A549 (cell line): ENCODE data around the gene PTX4.

Experiments used
- CTCF ChIP-seq: fragments of >200 bp; sonication (Bioruptor Twin); formaldehyde crosslinking; IDR thresholded peaks from 3 replicates; pipeline ENCODE4 v1.5.1; 2016
- RNF2 ChIP-seq: fragments of 200-600 bp; sonication (generic); IDR thresholded peaks from 2 replicates; pipeline ENCODE4 v1.6.1; 2016; ENCODE audit warnings: low read depth, mild to moderate bottlenecking, antibody characterized with exemption, moderate library complexity, borderline replicate concordance
- USF2 ChIP-seq: fragments of 450-650 bp; IDR thresholded peaks from 2 replicates; pipeline ENCODE4 v1.6.1; 2014; ENCODE audit warnings: antibody characterized with exemption

- TF ChIP-seq USF2, result no peak
- TF ChIP-seq CTCF, result no peak
- no peak for TF ChIP-seq RNF2
Observed at GRCh38 chr16:1499756-1500464, 11.2 kb upstream of the PTX4 start.
